Uterus (tissue), 2 donors: ENCODE results near the gene ASIC3.

Experiments used
- POLR2A ChIP-seq, 2 donors: fragments of 450-650 bp; IDR thresholded peaks; one replicate each; pipeline ENCODE4 v1.6.1; 2016; ENCODE audit warnings: antibody characterized with exemption in 2 of 2, mild to moderate bottlenecking in 1 of 2, moderate library complexity in 1 of 2
- TF ChIP-seq, protein P1 (sequence below), 4 experiments: fragments of 200-600 bp in 2 of 4; fragments of 450-650 bp in 2 of 4; sonication (generic) in 2 of 4; IDR thresholded peaks; one replicate each; pipeline ENCODE4 v1.5.1; 2016 to 2019; ENCODE audit warnings: antibody characterized with exemption in 4 of 4, mild to moderate bottlenecking in 2 of 4, moderate library complexity in 1 of 4

DNA sequence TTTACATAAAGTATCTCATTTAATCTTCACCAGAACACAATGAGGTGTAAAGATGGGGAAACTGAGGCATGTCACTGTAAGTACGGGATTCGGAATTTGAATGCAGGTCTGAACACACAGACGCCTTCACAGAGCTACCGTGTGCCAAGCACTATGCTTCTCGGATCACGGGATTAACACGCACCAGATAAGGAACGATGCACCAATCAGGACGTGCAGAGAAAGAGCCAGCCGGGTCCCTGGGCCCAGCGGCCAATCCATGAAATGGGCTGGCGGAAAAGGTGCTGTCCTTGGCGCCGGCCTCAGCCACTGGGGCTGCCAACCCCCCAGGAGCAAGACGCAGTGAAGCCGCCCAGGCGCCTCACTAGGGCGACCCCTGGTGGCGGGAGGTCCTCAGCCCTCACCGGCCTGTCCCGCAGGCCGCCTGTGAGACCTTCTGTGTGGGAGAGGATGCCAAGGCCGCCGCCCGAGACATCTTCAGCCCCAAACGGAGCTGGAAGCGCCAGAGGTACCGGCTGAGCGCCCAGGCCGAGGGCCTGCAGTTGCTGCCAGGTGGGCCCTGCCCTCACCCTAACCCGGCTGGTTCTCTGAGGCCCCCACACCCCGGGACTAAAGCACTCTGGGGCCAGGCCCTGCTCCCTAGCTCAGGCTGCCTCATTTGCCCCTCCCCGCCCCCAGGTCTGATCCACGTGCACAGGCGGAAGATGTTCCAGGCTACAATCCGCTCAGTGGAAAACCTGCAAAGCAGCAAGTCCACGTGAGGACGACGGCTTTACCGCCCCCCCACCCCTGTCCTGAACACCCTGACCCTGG lies 39.6 kb upstream of the ASIC3 start:
- TF ChIP-seq, protein P1, sequence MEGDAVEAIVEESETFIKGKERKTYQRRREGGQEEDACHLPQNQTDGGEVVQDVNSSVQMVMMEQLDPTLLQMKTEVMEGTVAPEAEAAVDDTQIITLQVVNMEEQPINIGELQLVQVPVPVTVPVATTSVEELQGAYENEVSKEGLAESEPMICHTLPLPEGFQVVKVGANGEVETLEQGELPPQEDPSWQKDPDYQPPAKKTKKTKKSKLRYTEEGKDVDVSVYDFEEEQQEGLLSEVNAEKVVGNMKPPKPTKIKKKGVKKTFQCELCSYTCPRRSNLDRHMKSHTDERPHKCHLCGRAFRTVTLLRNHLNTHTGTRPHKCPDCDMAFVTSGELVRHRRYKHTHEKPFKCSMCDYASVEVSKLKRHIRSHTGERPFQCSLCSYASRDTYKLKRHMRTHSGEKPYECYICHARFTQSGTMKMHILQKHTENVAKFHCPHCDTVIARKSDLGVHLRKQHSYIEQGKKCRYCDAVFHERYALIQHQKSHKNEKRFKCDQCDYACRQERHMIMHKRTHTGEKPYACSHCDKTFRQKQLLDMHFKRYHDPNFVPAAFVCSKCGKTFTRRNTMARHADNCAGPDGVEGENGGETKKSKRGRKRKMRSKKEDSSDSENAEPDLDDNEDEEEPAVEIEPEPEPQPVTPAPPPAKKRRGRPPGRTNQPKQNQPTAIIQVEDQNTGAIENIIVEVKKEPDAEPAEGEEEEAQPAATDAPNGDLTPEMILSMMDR (IDR thresholded peaks at IDR 0.05), result peak; percentile 64 to 74 (median 68)
- TF ChIP-seq POLR2A (IDR thresholded peaks at IDR 0.05), result no peak
